ENCODE data around the gene RNPS1. TPM values are rescaled to one million over a fixed set of nuclear protein-coding genes. Genes with fewer than 3 reads are reported as not detected.
A peak's percentile ranks its signal among the peaks of the same experiment; 100 is the strongest.

RNPS1 gene
- total and polyA plus RNA-seq, 7 experiments from 2014 or later, result 136 to 293 (median 220) TPM

- H3K27ac Mint-ChIP-seq, result no peak overlapping the region
- Histone ChIP-seq H3K27me3 (ENCODE audit: control insufficient read depth in 2 of 2, insufficient read depth in 2 of 2, low read length in 2 of 2) (no peaks in the 10 kb centered on the region), H3K27ac (ENCODE audit: low read depth, low read length) (no peak overlapping the region), H3K4me1 (ENCODE audit: control insufficient read depth in 2 of 2, insufficient read depth in 2 of 2, low read length in 2 of 2) (no peaks in the 10 kb centered on the region), H3K9me3 (ENCODE audit: control insufficient read depth in 2 of 3, low read length in 3 of 3) (no peaks in the 10 kb centered on the region), H3K36me3 (ENCODE audit: control insufficient read depth in 2 of 3, insufficient read depth in 3 of 3, low read length in 3 of 3) (peaks cover 0 to 7% (median 0%) of the 10 kb centered on the region in 3 experiments), H3K4me3 (ENCODE audit: low read length) (no peak overlapping the region)
- peaks cover 0 to 4% (median 0%) of the 10 kb centered on the region in 7 donors for H3K4me1 Mint-ChIP-seq
- intact Hi-C loops (cut with micrococcal nuclease), result no loop called here
- ATAC-seq (no peak), DNase-seq (no peak)
- H3K36me3 Mint-ChIP-seq, result peaks cover 0 to 5% (median 4%) of the 10 kb centered on the region in 5 donors
- H3K9me3 Mint-ChIP-seq, result no peaks in the 10 kb centered on the region
- POLR2A ChIA-PET, result no interaction called here
- CTCF ChIA-PET, result no interaction called here
- no peak overlapping the region for H3K4me3 Mint-ChIP-seq
- no peaks in the 10 kb centered on the region for H3K27me3 Mint-ChIP-seq
Observed at GRCh38 chr16:2282866-2283555, 15.1 kb upstream of the RNPS1 start.

GRCh38 chr16:2282262-2282661 lies 14.3 kb upstream of the RNPS1 start:
- H3K4me1 ChIP-seq (ENCODE audit: control insufficient read depth in 2 of 2, insufficient read depth in 2 of 2, low read length in 2 of 2), result no peaks in the 10 kb centered on the region
- H3K4me3 ChIP-seq (ENCODE audit: low read length), result no peak overlapping the region
- H3K4me1 Mint-ChIP-seq, result peaks cover 0 to 4% (median 0%) of the 10 kb centered on the region in 7 donors
- no peak overlapping the region for H3K4me3 Mint-ChIP-seq
- H3K9me3 ChIP-seq (ENCODE audit: control insufficient read depth in 2 of 3, low read length in 3 of 3), result no peaks in the 10 kb centered on the region
- no peak overlapping the region for H3K27ac Mint-ChIP-seq
- H3K36me3 ChIP-seq (ENCODE audit: control insufficient read depth in 2 of 3, insufficient read depth in 3 of 3, low read length in 3 of 3), result peaks cover 0 to 7% (median 0%) of the 10 kb centered on the region in 3 experiments
- H3K27ac ChIP-seq (ENCODE audit: low read depth, low read length), result no peak overlapping the region
- ATAC-seq (no peak), DNase-seq (no peak)
- POLR2A ChIA-PET, result no interaction called here
- no peaks in the 10 kb centered on the region for H3K27me3 Mint-ChIP-seq
- H3K9me3 Mint-ChIP-seq, result no peaks in the 10 kb centered on the region
- peaks cover 0 to 5% (median 4%) of the 10 kb centered on the region in 5 donors for H3K36me3 Mint-ChIP-seq
- no peaks in the 10 kb centered on the region for H3K27me3 ChIP-seq (ENCODE audit: control insufficient read depth in 2 of 2, insufficient read depth in 2 of 2, low read length in 2 of 2)
- CTCF ChIA-PET, result no interaction called here
- intact Hi-C loops (cut with micrococcal nuclease), result no loop called here

GRCh38 chr16:2280981-2281542 lies 13.1 kb upstream of the RNPS1 start:
- Mint-ChIP-seq H3K4me1 (peaks cover 0 to 4% (median 0%) of the 10 kb centered on the region in 7 donors), H3K9me3 (no peaks in the 10 kb centered on the region), H3K36me3 (peaks cover 0 to 5% (median 4%) of the 10 kb centered on the region in 5 donors), H3K27me3 (no peaks in the 10 kb centered on the region), H3K4me3 (no peak overlapping the region), H3K27ac (peak overlapping the region in 1 of 9 donors; percentile 14)
- H3K4me3 ChIP-seq (ENCODE audit: low read length), result no peak overlapping the region
- intact Hi-C loops (cut with micrococcal nuclease), result no loop called here
- no peaks in the 10 kb centered on the region for H3K9me3 ChIP-seq (ENCODE audit: control insufficient read depth in 2 of 3, low read length in 3 of 3)
- DNase-seq, result no peak
- no peaks in the 10 kb centered on the region for H3K27me3 ChIP-seq (ENCODE audit: control insufficient read depth in 2 of 2, insufficient read depth in 2 of 2, low read length in 2 of 2)
- POLR2A ChIA-PET, result no interaction called here
- CTCF ChIA-PET, result no interaction called here
- no peak for ATAC-seq
- H3K27ac ChIP-seq (ENCODE audit: low read depth, low read length), result no peak overlapping the region
- no peaks in the 10 kb centered on the region for H3K4me1 ChIP-seq (ENCODE audit: control insufficient read depth in 2 of 2, insufficient read depth in 2 of 2, low read length in 2 of 2)
- peaks cover 0 to 7% (median 0%) of the 10 kb centered on the region in 3 experiments for H3K36me3 ChIP-seq (ENCODE audit: control insufficient read depth in 2 of 3, insufficient read depth in 3 of 3, low read length in 3 of 3)

GRCh38 chr16:2280461-2280860 lies 12.5 kb upstream of the RNPS1 start:
- Histone ChIP-seq H3K27me3 (ENCODE audit: control insufficient read depth in 2 of 2, insufficient read depth in 2 of 2, low read length in 2 of 2) (no peaks in the 10 kb centered on the region), H3K4me1 (ENCODE audit: control insufficient read depth in 2 of 2, insufficient read depth in 2 of 2, low read length in 2 of 2) (no peaks in the 10 kb centered on the region), H3K4me3 (ENCODE audit: low read length) (no peak overlapping the region), H3K9me3 (ENCODE audit: control insufficient read depth in 2 of 3, low read length in 3 of 3) (no peaks in the 10 kb centered on the region), H3K36me3 (ENCODE audit: control insufficient read depth in 2 of 3, insufficient read depth in 3 of 3, low read length in 3 of 3) (peaks cover 0 to 7% (median 0%) of the 10 kb centered on the region in 3 experiments), H3K27ac (ENCODE audit: low read depth, low read length) (no peak overlapping the region)
- Mint-ChIP-seq H3K4me1 (peaks cover 0 to 4% (median 0%) of the 10 kb centered on the region in 7 donors), H3K9me3 (no peaks in the 10 kb centered on the region), H3K4me3 (no peak overlapping the region), H3K36me3 (peaks cover 0 to 5% (median 4%) of the 10 kb centered on the region in 5 donors), H3K27ac (peak overlapping the region in 1 of 9 donors; percentile 14), H3K27me3 (no peaks in the 10 kb centered on the region)
- CTCF ChIA-PET, result no interaction called here
- ATAC-seq (no peak), DNase-seq (no peak)
- POLR2A ChIA-PET, result no interaction called here
- intact Hi-C loops (cut with micrococcal nuclease), result no loop called here

- POLR2A ChIA-PET, result no interaction called here
- H3K4me1 Mint-ChIP-seq, result peaks cover 0 to 4% (median 0%) of the 10 kb centered on the region in 7 donors
- H3K27me3 ChIP-seq (ENCODE audit: control insufficient read depth in 2 of 2, insufficient read depth in 2 of 2, low read length in 2 of 2), result no peaks in the 10 kb centered on the region
Observed at GRCh38 chr16:2278956-2279800, 11.3 kb upstream of the RNPS1 start.

GRCh38 chr16:2278272-2278608 lies 10.3 kb upstream of the RNPS1 start:
- Mint-ChIP-seq H3K36me3 (no peaks in the 10 kb centered on the region), H3K4me1 (peaks cover 0 to 1% (median 0%) of the 10 kb centered on the region in 7 donors), H3K9me3 (no peaks in the 10 kb centered on the region), H3K27me3 (no peaks in the 10 kb centered on the region), H3K27ac (no peak overlapping the region), H3K4me3 (no peak overlapping the region)
- Histone ChIP-seq H3K36me3 (ENCODE audit: control insufficient read depth in 2 of 3, insufficient read depth in 3 of 3, low read length in 3 of 3) (no peaks in the 10 kb centered on the region), H3K9me3 (ENCODE audit: control insufficient read depth in 2 of 3, low read length in 3 of 3) (no peaks in the 10 kb centered on the region), H3K4me1 (ENCODE audit: control insufficient read depth in 2 of 2, insufficient read depth in 2 of 2, low read length in 2 of 2) (no peaks in the 10 kb centered on the region), H3K27me3 (ENCODE audit: control insufficient read depth in 2 of 2, insufficient read depth in 2 of 2, low read length in 2 of 2) (no peaks in the 10 kb centered on the region), H3K4me3 (ENCODE audit: low read length) (no peak overlapping the region), H3K27ac (ENCODE audit: low read depth, low read length) (no peak overlapping the region)
- DNase-seq (no peak), ATAC-seq (no peak)
- POLR2A ChIA-PET, result no interaction called here
- intact Hi-C loops (cut with micrococcal nuclease), result no loop called here
- CTCF ChIA-PET, result no interaction called here

More at GRCh38 chr16:2278956-2279800, 11.3 kb upstream of the RNPS1 start:
- Mint-ChIP-seq H3K27me3 (no peaks in the 10 kb centered on the region), H3K9me3 (no peaks in the 10 kb centered on the region), H3K36me3 (peaks cover 0 to 5% (median 4%) of the 10 kb centered on the region in 5 donors), H3K27ac (no peak overlapping the region), H3K4me3 (no peak overlapping the region)
- CTCF ChIA-PET, result no interaction called here
- Histone ChIP-seq H3K27ac (ENCODE audit: low read depth, low read length) (no peak overlapping the region), H3K4me3 (ENCODE audit: low read length) (no peak overlapping the region), H3K9me3 (ENCODE audit: control insufficient read depth in 2 of 3, low read length in 3 of 3) (no peaks in the 10 kb centered on the region), H3K36me3 (ENCODE audit: control insufficient read depth in 2 of 3, insufficient read depth in 3 of 3, low read length in 3 of 3) (no peaks in the 10 kb centered on the region), H3K4me1 (ENCODE audit: control insufficient read depth in 2 of 2, insufficient read depth in 2 of 2, low read length in 2 of 2) (no peaks in the 10 kb centered on the region)
- DNase-seq (no peak), ATAC-seq (no peak)
- intact Hi-C loops (cut with micrococcal nuclease), result no loop called here

Data from naive thymus-derived CD4-positive, alpha-beta T cell (primary cell).